CD4-positive, alpha-beta T cell treated with Interferon alpha-2 for 1 hour (primary cell): ENCODE results near the gene MINAR2.
A peak's percentile ranks its signal among the peaks of the same experiment; 100 is the strongest.

Experiments used
- DNase-seq, 2 donors: peaks; one replicate each; pipeline ENCODE4 v3.0.0-alpha.2; 2020 to 2022

Gene MINAR2

GRCh38 chr5:129747572-129748407 is at the start of gene MINAR2:
TSS of gene MINAR2 (plus strand) at chr5:129748094. CDS start at chr5:129748191, 97 bp downstream.
- DNase-seq: no peak

- DNase-seq: no peak
These were observed 49.2 kb upstream of the MINAR2 start for GRCh38 chr5:129698661-129699060.

- DNase-seq: no peak
These were observed 31.7 kb upstream of the MINAR2 start for GRCh38 chr5:129716235-129716634.

GRCh38 chr5:129716651-129717050 is 31.2 kb upstream of the MINAR2 start:
- no peak for DNase-seq

- DNase-seq: no peak
These were observed 30.1 kb upstream of the MINAR2 start for GRCh38 chr5:129717751-129718310.

- DNase-seq: no peak
These were observed 29.3 kb upstream of the MINAR2 start for GRCh38 chr5:129718471-129719090.

GRCh38 chr5:129724222-129724621 is 23.7 kb upstream of the MINAR2 start:
- no peak for DNase-seq

- DNase-seq: no peak
These were observed 23.2 kb upstream of the MINAR2 start for GRCh38 chr5:129724647-129725046.

- no peak for DNase-seq
These were observed 8.1 kb upstream of the MINAR2 start for GRCh38 chr5:129739773-129740172.

GRCh38 chr5:129743541-129744187 is 4.2 kb upstream of the MINAR2 start:
- no peak for DNase-seq

GRCh38 chr5:129745997-129746396 is 1.9 kb upstream of the MINAR2 start:
- DNase-seq: no peak

- no peak for DNase-seq
These were observed 1.0 kb upstream of the MINAR2 start for GRCh38 chr5:129746876-129747275.

GRCh38 chr5:129748913-129749880 is 1.3 kb downstream of the MINAR2 start:
- no peak for DNase-seq

GRCh38 chr5:129760636-129761325 is 12.9 kb downstream of the MINAR2 start:
- DNase-seq: no peak

GRCh38 chr5:129763651-129764050 is 15.8 kb downstream of the MINAR2 start:
- no peak for DNase-seq

- DNase-seq: no peak
These were observed 18.9 kb downstream of the MINAR2 start for GRCh38 chr5:129766798-129767197.

GRCh38 chr5:129767927-129768380 is 20.1 kb downstream of the MINAR2 start:
- DNase-seq: peak; percentile 24 to 70

GRCh38 chr5:129768735-129769134 is 20.8 kb downstream of the MINAR2 start:
- DNase-seq: no peak

GRCh38 chr5:129770024-129770820 is 22.3 kb downstream of the MINAR2 start:
- no peak for DNase-seq

GRCh38 chr5:129771058-129771838 is 23.4 kb downstream of the MINAR2 start:
- peak in 1 of 2 donors; percentile 57 for DNase-seq
